ENCODE measurements around the gene ZNF70.

The ZNF70 gene

GRCh38 chr22:23714596-23715578 is 36.0 kb downstream of the ZNF70 start:
- no peak for DNase-seq

- no peak for DNase-seq
These were observed 37.0 kb downstream of the ZNF70 start for GRCh38 chr22:23713696-23714595.

GRCh38 chr22:23712256-23712655 is 38.7 kb downstream of the ZNF70 start:
- DNase-seq, result no peak

- no peak for DNase-seq
These were observed 41.8 kb downstream of the ZNF70 start for GRCh38 chr22:23709107-23709506.

- no peak for DNase-seq
These were observed 42.6 kb downstream of the ZNF70 start for GRCh38 chr22:23708270-23708669.

- no peak for DNase-seq
These were observed 45.6 kb downstream of the ZNF70 start for GRCh38 chr22:23705358-23705757.

- no peak for DNase-seq
These were observed 46.1 kb downstream of the ZNF70 start for GRCh38 chr22:23704829-23705228.

GRCh38 chr22:23704062-23704461 is 46.9 kb downstream of the ZNF70 start:
- DNase-seq, result no peak

- no peak for DNase-seq
These were observed 50.2 kb downstream of the ZNF70 start for GRCh38 chr22:23700706-23701105.

GRCh38 chr22:23698673-23699235 is 52.2 kb downstream of the ZNF70 start:
- DNase-seq, result no peak

- no peak for DNase-seq
These were observed 52.8 kb downstream of the ZNF70 start for GRCh38 chr22:23698094-23698493.

GRCh38 chr22:23697031-23697970 is 53.6 kb downstream of the ZNF70 start:
- DNase-seq, result no peak

GRCh38 chr22:23696326-23696851 is 54.5 kb downstream of the ZNF70 start:
- DNase-seq, result no peak

- no peak for DNase-seq
These were observed 55.2 kb downstream of the ZNF70 start for GRCh38 chr22:23695571-23696325.

GRCh38 chr22:23695141-23695540 is 55.8 kb downstream of the ZNF70 start:
- no peak for DNase-seq

- DNase-seq, result no peak
These were observed 56.8 kb downstream of the ZNF70 start for GRCh38 chr22:23693979-23694680.

GRCh38 chr22:23692598-23693291 is 58.2 kb downstream of the ZNF70 start:
- no peak for DNase-seq

- no peak for DNase-seq
These were observed 59.0 kb downstream of the ZNF70 start for GRCh38 chr22:23691748-23692423.

GRCh38 chr22:23690713-23691112 is 60.2 kb downstream of the ZNF70 start, which contains the start of gene RGL4:
TSS of gene RGL4 (plus strand) at chr22:23691013. CDS start at chr22:23692031, 1,018 bp downstream.
- DNase-seq, result no peak
